ENCODE data around the gene DZIP1L. TPM values are rescaled to one million over a fixed set of nuclear protein-coding genes. Genes with fewer than 3 reads are reported as not detected.
A peak's percentile ranks its signal among the peaks of the same experiment; 100 is the strongest.

The DZIP1L gene
- total RNA-seq, 1 experiment from 2014 or later, result 15.3 TPM

DNA sequence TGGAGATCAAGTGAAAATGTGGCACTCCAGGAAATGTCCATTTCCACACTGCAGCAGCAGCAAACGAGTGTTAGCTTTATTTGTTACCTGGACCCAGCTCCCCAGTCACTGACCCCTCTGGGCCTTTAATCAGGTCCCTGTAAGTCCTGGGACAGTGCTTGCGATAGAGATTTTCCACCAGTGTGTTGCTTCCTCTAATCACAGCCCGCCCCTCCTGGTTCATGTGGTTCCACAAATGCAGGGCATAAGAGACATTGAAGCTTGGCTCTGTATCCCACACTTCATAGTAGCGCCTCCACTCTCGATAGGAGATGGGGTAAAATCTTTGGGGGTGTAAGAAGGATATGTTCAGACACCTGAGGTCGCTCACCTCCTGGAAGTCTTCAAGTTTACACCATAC is 8.8 kb upstream of the DZIP1L start:
- ATAC-seq (no peak), DNase-seq (ENCODE audit: low spot score) (no peak)
- Mint-ChIP-seq H3K4me1 (0 out of 2 replicates have a peak, but pooled peaks cover 5% of the 10 kb centered on the region), H3K9me3 (peaks cover 19% of the 10 kb centered on the region), H3K27ac (no peak overlapping the region), H3K4me3 (no peak overlapping the region), H3K36me3 (peaks cover 7% of the 10 kb centered on the region), H3K27me3 (ENCODE audit: low read depth) (no peaks in the 10 kb centered on the region)
- CTCF ChIA-PET, result no interaction called here
- TF ChIP-seq, protein P1, sequence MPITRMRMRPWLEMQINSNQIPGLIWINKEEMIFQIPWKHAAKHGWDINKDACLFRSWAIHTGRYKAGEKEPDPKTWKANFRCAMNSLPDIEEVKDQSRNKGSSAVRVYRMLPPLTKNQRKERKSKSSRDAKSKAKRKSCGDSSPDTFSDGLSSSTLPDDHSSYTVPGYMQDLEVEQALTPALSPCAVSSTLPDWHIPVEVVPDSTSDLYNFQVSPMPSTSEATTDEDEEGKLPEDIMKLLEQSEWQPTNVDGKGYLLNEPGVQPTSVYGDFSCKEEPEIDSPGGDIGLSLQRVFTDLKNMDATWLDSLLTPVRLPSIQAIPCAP (CRISPR knock-in tag; IDR thresholded peaks at IDR 0.05), result no peak
- TF ChIP-seq, protein P2, sequence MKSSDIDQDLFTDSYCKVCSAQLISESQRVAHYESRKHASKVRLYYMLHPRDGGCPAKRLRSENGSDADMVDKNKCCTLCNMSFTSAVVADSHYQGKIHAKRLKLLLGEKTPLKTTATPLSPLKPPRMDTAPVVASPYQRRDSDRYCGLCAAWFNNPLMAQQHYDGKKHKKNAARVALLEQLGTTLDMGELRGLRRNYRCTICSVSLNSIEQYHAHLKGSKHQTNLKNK (CRISPR knock-in tag; IDR thresholded peaks at IDR 0.05), result no peak
- POLR2A ChIA-PET, result no interaction called here

- DNase-seq (ENCODE audit: low spot score) (no peak), ATAC-seq (peak; percentile 7; the same call in 1 of the 2 replicates)
- POLR2A ChIA-PET, result no interaction called here
- Mint-ChIP-seq H3K36me3 (peaks cover 2% of the 10 kb centered on the region; the same call in 1 of the 2 replicates), H3K4me1 (peaks cover 17% of the 10 kb centered on the region), H3K27me3 (ENCODE audit: low read depth) (peaks cover 9% of the 10 kb centered on the region), H3K27ac (no peak overlapping the region), H3K9me3 (peaks cover 18% of the 10 kb centered on the region), H3K4me3 (no peak overlapping the region)
- CTCF ChIA-PET, result interaction anchor here (0.7 to 5.5 kb wide), 19 partner anchors 12 to 315 kb away, joined by 3 to 61 read pairs (median 7); partner anchors contain the start of genes A4GNT, CLDN18, DBR1 and ESYT3
- TF ChIP-seq CREB1 (CRISPR knock-in tag; IDR thresholded peaks at IDR 0.05), result no peak
These were observed 4.0 kb upstream of the DZIP1L start for GRCh38 chr3:138119423-138119766.

- DNase-seq (ENCODE audit: low spot score) (peak; percentile 91), ATAC-seq (peak; percentile 74)
- peaks cover 13% of the 10 kb centered on the region for H3K9me3 Mint-ChIP-seq
- TF ChIP-seq EMX1 (CRISPR knock-in tag; IDR thresholded peaks at IDR 0.05), result no peak
- TF ChIP-seq, protein P3, sequence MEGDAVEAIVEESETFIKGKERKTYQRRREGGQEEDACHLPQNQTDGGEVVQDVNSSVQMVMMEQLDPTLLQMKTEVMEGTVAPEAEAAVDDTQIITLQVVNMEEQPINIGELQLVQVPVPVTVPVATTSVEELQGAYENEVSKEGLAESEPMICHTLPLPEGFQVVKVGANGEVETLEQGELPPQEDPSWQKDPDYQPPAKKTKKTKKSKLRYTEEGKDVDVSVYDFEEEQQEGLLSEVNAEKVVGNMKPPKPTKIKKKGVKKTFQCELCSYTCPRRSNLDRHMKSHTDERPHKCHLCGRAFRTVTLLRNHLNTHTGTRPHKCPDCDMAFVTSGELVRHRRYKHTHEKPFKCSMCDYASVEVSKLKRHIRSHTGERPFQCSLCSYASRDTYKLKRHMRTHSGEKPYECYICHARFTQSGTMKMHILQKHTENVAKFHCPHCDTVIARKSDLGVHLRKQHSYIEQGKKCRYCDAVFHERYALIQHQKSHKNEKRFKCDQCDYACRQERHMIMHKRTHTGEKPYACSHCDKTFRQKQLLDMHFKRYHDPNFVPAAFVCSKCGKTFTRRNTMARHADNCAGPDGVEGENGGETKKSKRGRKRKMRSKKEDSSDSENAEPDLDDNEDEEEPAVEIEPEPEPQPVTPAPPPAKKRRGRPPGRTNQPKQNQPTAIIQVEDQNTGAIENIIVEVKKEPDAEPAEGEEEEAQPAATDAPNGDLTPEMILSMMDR (IDR thresholded peaks at IDR 0.05), result peak; percentile 66
- TF ChIP-seq PRRX2 (CRISPR knock-in tag; IDR thresholded peaks at IDR 0.05), result no peak
- no peak for TF ChIP-seq ZNF396 (CRISPR knock-in tag; IDR thresholded peaks at IDR 0.05; ENCODE audit: borderline replicate concordance)
- no peak for TF ChIP-seq RORB (CRISPR knock-in tag; IDR thresholded peaks at IDR 0.05)
- H3K4me1 Mint-ChIP-seq, result peaks cover 23% of the 10 kb centered on the region
- no peak overlapping the region for H3K27ac Mint-ChIP-seq
- POLR2A ChIA-PET, result no interaction called here
- peaks cover 9% of the 10 kb centered on the region for H3K27me3 Mint-ChIP-seq (ENCODE audit: low read depth)
- H3K4me3 Mint-ChIP-seq, result 0 out of 2 replicates have a peak overlapping the region, but pooled peaks have one; percentile 4
- CTCF ChIA-PET, result interaction anchor here (0.6 to 5.5 kb wide), 41 partner anchors 11 to 316 kb away, joined by 3 to 61 read pairs (median 4); partner anchors contain the start of genes A4GNT, ARMC8, CLDN18 and DBR1
- peaks cover 2% of the 10 kb centered on the region; the same call in 1 of the 2 replicates for H3K36me3 Mint-ChIP-seq
These were observed 3.4 kb upstream of the DZIP1L start for GRCh38 chr3:138118612-138119422.

- no peaks in the 10 kb centered on the region for H3K36me3 Mint-ChIP-seq
- TF ChIP-seq CREM (CRISPR knock-in tag; IDR thresholded peaks at IDR 0.05) (0 out of 2 replicates have a peak, but pooled peaks have one; percentile 7), JUN (CRISPR knock-in tag; IDR thresholded peaks at IDR 0.05) (no peak)
- ATAC-seq (peak; percentile 14), DNase-seq (ENCODE audit: low spot score) (peak; percentile 24)
- peaks cover 4% of the 10 kb centered on the region for H3K9me3 Mint-ChIP-seq
- peaks cover 32% of the 10 kb centered on the region for H3K4me1 Mint-ChIP-seq
- ChIA-PET POLR2A (no interaction called here), CTCF (interaction anchor here (1.2 to 2.3 kb wide), 4 partner anchors 15 to 105 kb away, joined by 4 to 13 read pairs (median 5); partner anchors contain the start of gene CLDN18)
- peaks cover 9% of the 10 kb centered on the region for H3K27me3 Mint-ChIP-seq (ENCODE audit: low read depth)
- H3K27ac Mint-ChIP-seq, result no peak overlapping the region
- peak overlapping the region; percentile 85 for H3K4me3 Mint-ChIP-seq
These were observed 933 bp downstream of the DZIP1L start for GRCh38 chr3:138114431-138114918.

GRCh38 chr3:138113326-138113725 is 2.1 kb downstream of the DZIP1L start:
- DNase-seq (ENCODE audit: low spot score) (no peak), ATAC-seq (peak; percentile 7; the same call in 1 of the 2 replicates)
- H3K4me1 Mint-ChIP-seq, result peaks cover 31% of the 10 kb centered on the region
- POLR2A ChIA-PET, result no interaction called here
- H3K27me3 Mint-ChIP-seq (ENCODE audit: low read depth), result peaks cover 6% of the 10 kb centered on the region
- no peak overlapping the region for H3K27ac Mint-ChIP-seq
- peak overlapping the region; percentile 10; the same call in 1 of the 2 replicates for H3K4me3 Mint-ChIP-seq
- H3K9me3 Mint-ChIP-seq, result peaks cover 4% of the 10 kb centered on the region
- no peaks in the 10 kb centered on the region for H3K36me3 Mint-ChIP-seq
- CTCF ChIA-PET, result interaction anchor here (1.0 to 1.6 kb wide), 2 partner anchors 12 to 16 kb away, joined by 6 to 14 read pairs; no protein-coding TSS in a partner anchor
- TF ChIP-seq, protein P4, sequence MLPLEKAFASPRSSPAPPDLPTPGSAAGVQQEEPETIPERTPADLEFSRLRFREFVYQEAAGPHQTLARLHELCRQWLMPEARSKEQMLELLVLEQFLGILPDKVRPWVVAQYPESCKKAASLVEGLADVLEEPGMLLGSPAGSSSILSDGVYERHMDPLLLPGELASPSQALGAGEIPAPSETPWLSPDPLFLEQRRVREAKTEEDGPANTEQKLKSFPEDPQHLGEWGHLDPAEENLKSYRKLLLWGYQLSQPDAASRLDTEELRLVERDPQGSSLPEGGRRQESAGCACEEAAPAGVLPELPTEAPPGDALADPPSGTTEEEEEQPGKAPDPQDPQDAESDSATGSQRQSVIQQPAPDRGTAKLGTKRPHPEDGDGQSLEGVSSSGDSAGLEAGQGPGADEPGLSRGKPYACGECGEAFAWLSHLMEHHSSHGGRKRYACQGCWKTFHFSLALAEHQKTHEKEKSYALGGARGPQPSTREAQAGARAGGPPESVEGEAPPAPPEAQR (CRISPR knock-in tag; IDR thresholded peaks at IDR 0.05), result no peak
- TF ChIP-seq ZBTB21 (CRISPR knock-in tag; IDR thresholded peaks at IDR 0.05; ENCODE audit: borderline replicate concordance) (no peak), PREB (CRISPR knock-in tag; IDR thresholded peaks at IDR 0.05; ENCODE audit: borderline replicate concordance) (no peak)
- TF ChIP-seq, protein P5, sequence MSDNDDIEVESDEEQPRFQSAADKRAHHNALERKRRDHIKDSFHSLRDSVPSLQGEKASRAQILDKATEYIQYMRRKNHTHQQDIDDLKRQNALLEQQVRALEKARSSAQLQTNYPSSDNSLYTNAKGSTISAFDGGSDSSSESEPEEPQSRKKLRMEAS (CRISPR knock-in tag; IDR thresholded peaks at IDR 0.05), result no peak
- TF ChIP-seq, protein P6, sequence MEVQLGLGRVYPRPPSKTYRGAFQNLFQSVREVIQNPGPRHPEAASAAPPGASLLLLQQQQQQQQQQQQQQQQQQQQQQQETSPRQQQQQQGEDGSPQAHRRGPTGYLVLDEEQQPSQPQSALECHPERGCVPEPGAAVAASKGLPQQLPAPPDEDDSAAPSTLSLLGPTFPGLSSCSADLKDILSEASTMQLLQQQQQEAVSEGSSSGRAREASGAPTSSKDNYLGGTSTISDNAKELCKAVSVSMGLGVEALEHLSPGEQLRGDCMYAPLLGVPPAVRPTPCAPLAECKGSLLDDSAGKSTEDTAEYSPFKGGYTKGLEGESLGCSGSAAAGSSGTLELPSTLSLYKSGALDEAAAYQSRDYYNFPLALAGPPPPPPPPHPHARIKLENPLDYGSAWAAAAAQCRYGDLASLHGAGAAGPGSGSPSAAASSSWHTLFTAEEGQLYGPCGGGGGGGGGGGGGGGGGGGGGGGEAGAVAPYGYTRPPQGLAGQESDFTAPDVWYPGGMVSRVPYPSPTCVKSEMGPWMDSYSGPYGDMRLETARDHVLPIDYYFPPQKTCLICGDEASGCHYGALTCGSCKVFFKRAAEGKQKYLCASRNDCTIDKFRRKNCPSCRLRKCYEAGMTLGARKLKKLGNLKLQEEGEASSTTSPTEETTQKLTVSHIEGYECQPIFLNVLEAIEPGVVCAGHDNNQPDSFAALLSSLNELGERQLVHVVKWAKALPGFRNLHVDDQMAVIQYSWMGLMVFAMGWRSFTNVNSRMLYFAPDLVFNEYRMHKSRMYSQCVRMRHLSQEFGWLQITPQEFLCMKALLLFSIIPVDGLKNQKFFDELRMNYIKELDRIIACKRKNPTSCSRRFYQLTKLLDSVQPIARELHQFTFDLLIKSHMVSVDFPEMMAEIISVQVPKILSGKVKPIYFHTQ (CRISPR knock-in tag; IDR thresholded peaks at IDR 0.05), result no peak
